ENCODE data around the gene AGAP1. TPM values are rescaled to one million over a fixed set of nuclear protein-coding genes. Genes with fewer than 3 reads are reported as not detected.

The AGAP1 gene
- total RNA-seq, 1 experiment from 2014 or later, result 18.3 TPM

DNA sequence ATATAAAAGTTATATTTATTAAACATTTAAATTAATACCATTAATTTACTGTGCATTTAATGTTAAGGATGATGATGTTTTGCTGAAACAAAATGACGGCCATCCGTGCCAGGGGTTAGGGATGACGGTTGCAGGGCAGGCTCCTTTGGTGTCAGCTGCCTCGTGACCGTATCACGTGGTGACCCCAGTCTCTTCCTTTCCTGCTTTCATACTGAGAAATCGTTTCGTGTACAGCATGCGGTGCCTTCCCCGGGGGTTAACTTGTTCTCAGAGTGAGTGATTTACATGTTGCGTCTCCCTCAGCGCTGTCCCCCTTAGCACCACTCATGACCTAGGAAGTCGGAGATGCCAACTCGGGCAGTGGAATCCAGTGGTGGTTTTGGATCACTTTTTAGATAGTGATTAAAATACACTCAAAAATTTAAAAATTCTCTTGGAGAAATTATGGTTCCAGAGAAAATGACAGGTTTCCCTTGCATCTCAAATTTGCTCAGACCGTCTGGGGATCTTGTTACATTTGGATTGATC, 383.5 kb downstream of the AGAP1 start:
- no peak for DNase-seq (ENCODE audit: extremely low read depth, low read depth)

DNA sequence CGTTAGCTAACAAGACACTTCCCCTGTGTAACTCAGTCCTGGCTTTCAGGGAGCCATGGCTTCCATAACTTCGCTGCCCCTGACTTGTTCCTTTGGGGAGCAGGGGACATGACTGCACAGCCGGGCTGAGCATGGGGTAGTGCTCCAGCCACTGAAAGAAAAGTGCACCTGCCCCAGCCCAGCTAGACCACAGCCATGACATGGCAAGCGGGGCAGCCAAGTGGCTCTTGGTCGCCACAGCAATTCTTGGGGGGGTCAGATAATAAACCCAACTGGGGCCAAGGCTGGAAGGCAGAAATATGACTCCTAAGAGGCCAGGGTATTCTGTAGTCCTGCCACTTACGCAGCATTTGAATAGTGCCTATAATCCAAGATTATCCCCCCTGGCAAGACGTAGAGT, 385.3 kb downstream of the AGAP1 start:
- no peak for DNase-seq (ENCODE audit: extremely low read depth, low read depth)

DNA sequence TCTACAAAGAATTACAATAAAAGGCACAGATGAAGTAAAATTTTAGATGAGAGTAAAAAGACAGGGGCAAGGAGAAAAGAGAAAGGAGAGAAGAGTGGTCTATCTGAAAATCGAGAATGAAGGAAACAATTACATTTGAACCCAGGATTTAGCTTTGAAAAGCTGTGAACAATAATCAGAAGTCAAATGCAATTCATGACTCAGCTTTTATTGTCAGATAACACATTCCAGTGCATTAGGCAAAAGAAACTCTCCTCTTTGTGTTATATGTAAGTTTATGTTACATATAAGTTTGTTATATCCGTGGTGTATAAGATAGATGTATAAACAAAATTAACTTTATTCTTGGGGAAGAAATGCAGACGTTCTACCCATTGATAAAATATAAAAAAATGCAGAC, 389.8 kb downstream of the AGAP1 start:
- no peak for DNase-seq (ENCODE audit: extremely low read depth, low read depth)

DNA sequence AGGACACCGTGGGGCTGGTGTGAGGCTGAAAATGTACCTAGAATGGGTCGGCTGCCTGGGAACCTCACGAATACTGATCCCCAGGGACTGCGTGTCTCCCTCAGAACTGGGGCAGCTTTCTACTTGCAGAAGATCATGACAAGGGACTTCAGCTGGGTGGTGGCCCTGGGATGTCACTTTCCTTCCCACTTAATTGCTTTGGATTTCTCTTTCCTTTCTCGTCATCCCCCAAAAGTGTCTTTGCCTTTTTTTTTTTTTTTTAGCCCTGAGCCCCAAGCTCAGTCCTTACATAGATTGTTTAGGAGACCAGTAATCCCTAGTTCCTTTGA, 395.4 kb downstream of the AGAP1 start:
- no peak for DNase-seq (ENCODE audit: extremely low read depth, low read depth)

DNA sequence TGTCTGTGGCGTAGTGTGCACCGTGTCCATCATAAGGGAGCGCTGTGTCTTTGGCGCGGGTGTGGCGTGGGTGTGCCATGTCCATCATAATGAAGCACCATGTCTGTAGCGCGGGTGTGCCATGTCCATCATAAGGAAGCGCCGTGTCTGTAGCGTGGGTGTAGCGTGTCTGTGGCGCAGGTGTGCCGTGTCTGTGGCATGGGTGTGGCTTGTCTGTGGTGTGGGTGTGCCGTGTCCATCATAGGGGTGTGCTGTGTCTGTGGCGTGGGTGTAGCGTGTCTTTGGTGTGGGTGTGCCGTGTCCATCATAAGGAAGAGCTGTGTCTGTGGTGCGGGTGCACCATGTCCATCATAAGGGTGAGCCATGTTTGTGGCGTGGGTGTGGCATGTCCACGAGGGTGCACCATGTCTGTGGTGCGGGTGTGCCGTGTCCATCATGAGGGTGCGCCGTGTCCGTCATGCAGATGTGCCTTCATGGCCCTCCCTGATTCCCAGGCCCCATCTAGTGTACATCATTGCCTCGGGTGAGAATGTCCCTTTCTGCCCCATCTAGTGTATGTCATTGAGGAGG, 399.4 kb downstream of the AGAP1 start:
- DNase-seq (ENCODE audit: extremely low read depth, low read depth), result no peak

DNA sequence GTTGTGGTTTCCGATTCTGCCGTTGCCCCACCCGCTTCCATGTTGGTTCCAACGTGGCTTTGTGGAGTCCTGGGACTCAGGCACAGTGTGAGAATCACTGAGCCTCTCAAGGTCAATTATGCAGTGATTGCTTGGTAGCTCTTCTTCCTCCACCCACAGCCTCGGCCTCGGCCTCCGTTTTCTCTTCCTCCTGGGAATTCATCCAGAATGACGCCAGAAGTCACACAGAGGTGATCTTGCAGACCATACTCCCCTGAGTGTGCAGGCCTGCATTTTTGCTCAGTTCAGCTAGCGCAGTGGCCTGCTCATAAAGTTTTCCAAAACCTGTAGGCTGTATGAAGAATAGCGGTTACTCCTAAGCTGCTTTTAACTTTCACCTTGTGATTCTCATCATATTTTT, 401.0 kb downstream of the AGAP1 start:
- DNase-seq (ENCODE audit: extremely low read depth, low read depth), result no peak

DNA sequence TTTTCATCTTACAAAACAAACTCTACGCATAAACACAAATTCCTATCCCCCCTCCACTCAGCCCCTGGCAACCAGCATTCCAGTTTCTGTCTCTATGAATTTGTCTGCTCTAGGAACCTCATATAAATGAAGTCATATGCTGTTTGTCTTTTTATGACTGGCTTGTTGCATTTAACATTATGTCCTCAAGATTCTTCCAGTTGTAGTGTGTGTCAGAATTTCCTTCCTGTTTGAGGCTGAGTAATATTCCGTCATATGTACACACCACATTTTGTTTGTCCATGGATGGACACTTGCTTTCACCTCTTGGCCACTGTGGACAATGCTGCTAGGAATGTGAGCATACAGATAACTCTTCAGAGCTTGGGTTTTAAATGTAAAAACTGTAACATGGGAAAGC, 402.2 kb downstream of the AGAP1 start:
- DNase-seq (ENCODE audit: extremely low read depth, low read depth), result no peak

DNA sequence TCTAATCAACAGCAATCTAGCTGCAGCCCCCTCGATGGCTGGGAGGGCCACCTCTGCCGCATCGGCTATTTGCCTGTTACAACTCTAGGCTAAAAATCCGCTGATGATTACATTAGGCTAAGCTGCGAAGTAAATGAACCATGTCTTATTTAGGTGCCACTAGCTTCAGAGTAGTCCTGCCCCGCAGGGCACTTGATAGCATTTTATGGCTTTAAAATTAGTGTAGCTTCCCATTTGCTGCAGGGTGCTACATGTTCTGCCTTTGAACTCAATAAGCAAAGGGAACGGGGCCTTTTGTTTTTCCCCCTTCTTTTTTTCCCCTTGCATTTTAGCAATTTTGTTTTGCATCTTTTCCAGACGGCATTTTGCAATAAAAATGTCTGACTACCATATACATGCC, 404.1 kb downstream of the AGAP1 start:
- no peak for DNase-seq (ENCODE audit: extremely low read depth, low read depth)

DNA sequence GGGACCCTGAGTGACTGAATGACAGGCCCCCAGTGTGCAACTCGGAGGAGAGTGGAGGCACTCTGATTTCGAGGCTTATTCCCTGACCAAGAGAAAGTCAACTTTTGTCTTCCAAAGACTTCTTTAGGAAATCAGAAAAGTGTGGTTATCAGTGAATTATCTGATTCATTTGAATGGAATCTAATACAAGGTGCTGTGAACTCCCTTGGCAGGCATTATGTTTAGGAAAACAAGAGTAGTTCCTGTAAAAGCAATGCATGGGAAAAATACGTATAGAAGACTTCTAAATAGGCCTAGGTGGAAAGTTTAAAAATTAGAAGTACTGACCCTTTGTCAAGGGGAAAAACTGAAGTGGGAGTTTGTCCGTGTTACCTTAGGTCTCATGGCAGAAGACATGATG, 404.9 kb downstream of the AGAP1 start:
- no peak for DNase-seq (ENCODE audit: extremely low read depth, low read depth)

DNA sequence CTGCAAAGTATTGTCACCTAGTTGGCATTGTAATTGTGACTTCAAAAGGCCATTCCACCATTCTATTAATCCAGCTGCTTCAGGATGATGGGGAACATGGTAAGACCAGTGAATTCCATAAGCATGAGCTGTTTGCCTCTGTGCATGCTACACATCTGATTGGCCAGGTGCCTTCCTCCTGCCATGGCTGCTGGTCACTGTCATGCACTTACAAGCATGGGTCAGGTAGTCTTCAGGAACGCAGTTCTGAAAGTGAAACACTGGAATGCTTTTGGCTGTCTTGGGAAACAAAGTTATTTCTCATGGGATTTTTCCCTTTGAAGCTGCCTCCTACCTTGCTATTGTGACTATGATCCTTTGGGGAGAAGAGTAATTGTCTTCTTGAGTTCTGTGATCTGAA, 406.8 kb downstream of the AGAP1 start:
- no peak for DNase-seq (ENCODE audit: extremely low read depth, low read depth)

DNA sequence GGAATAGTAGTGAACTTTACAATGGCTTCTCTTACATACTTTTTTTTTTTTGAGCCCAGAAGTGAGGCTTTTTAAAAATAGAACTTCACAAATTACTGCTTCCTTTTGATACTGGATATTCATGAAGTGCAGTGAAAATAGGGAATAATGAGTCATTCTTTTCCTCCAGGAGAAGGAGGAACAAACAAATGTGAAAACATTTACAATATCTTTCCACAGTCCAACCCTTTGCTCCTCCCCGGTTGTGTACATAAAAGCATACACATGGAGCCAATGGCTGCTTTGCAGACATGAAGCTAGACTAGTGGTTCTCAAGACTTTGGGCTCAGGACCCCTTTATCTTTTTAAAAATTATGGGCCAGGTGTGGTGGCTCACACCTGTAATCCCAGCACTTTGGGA, 407.4 kb downstream of the AGAP1 start:
- DNase-seq (ENCODE audit: extremely low read depth, low read depth), result no peak

DNA sequence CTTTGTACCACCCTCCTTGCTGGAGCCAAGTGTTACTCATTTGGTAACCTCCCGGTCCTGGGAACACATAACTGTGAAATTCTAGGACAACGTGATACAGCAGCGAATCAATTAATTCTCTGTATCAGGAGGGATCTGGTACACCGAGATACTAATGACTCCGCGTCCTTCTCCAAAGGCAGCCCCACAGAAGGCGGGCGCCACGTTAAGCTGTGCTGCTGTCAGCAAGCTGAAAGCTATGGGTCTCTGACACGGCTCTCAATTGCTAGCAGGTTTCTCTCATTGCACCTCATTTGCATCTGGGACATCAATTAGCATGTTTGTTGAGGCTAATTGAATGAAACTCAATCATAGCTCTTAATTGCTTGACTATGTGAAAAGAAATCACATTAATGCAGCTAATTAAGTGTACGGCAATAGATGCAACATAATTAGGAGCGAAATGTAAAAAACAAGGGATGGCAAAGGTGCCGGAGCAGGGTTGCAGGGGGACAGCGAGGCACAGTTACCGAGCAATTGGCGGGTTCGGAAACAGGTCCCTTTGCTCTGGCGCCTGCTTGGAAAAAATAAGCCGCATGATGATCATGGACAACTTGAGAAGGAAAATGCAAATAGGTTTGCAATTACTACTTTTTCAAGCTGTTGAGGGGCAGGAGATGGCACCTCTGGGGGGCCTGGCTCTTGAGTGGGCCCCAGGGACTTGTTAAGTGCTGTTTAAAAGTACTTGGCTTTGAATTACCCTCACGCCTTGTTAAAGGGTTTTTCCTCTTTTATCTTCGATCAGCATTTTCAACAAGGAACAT, 410.1 kb downstream of the AGAP1 start:
- DNase-seq (ENCODE audit: extremely low read depth, low read depth), result no peak

DNA sequence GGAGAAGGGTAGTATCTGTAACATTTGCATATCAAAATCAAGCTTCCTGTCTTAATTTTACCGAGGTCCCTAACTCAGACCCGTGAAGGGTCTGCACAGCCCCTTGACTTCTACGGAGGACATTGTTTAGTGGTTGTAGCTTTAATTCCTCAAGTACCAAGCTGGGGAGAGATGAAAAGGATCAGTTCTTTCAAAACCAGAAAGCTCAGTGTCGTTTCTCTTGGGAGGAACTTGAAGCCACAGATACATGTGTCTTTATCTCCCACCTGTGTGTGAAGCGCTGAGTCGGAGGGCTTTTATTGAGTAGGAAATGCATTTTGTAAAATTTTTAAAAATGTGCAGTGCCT, 410.7 kb downstream of the AGAP1 start:
- no peak for DNase-seq (ENCODE audit: extremely low read depth, low read depth)

DNA sequence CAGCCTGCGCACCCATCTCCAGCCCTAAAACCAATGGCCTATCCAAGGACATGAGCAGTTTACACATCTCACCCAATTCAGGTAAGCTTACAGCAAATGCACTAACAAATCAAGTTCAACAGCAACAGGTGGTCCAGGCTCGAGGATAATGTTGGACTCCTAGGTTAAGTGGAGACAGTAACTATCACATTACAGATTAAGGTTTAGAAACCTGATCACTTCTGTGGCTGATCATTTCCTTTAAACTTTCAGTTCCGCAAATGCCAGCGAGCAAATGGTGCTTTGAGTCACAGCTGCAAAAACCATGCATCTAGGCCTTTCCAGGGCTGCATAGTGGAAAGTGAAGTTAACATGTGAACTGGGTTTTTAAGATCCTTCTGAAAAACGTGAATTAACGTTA, 415.0 kb downstream of the AGAP1 start:
- no peak for DNase-seq (ENCODE audit: extremely low read depth, low read depth)

DNA sequence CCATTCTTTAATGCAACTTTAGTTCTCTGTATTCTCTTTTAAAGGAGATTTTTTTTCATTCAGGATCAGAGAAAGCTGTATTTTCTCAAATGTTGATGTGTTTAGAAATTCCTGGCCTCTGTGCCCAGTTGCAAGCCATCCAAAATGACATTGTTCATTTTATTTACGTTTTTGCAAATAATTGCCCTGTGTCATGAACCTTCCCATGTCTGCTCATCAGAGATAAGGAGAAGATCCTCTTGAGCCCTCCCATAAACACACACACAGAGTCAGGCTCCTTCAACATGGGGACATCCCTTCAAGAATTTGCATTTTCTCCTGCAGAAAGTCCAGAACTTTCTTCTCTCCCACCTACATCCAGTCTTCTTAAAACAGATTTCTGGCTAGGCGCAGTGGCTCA, 415.5 kb downstream of the AGAP1 start:
- DNase-seq (ENCODE audit: extremely low read depth, low read depth), result no peak

DNA sequence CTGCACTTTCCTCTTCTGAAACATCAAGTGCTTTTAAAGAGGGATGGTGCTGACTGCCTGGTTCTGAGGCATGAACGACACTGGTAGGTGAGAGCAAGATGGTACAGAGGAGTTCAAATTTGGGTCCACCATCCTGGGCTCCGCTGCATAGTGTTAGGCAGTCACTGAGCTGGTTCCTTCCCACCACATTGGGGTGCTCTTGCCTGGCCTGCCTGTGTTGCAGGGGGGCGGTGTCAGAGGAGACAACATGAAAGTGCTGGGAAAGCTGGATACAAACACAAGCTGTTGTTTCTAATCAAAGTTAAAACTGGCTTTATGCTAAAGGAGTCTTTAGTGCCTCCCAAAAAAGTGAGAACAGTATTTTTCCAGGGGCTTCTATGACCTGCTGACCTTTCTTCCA, 416.2 kb downstream of the AGAP1 start:
- DNase-seq (ENCODE audit: extremely low read depth, low read depth), result no peak

DNA sequence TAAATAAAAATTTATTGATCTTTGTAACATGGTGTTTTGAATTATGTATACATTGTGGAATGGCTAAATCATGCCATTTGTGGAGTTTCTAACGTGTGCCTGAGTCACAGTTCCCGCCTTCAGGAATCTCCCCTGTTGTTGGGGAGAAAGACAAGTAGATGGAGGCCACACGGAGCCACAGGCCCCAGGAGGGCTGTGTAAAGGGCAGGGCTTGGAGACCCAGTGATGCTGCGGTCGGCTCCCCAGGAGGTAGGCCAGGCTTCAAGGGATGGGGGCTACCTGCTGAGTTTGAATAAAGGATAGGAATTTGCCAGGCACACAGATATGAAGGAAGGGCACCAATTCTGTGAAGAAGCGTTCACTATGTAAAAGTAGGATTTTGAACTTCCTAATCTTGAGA, 417.3 kb downstream of the AGAP1 start:
- no peak for DNase-seq (ENCODE audit: extremely low read depth, low read depth)

DNA sequence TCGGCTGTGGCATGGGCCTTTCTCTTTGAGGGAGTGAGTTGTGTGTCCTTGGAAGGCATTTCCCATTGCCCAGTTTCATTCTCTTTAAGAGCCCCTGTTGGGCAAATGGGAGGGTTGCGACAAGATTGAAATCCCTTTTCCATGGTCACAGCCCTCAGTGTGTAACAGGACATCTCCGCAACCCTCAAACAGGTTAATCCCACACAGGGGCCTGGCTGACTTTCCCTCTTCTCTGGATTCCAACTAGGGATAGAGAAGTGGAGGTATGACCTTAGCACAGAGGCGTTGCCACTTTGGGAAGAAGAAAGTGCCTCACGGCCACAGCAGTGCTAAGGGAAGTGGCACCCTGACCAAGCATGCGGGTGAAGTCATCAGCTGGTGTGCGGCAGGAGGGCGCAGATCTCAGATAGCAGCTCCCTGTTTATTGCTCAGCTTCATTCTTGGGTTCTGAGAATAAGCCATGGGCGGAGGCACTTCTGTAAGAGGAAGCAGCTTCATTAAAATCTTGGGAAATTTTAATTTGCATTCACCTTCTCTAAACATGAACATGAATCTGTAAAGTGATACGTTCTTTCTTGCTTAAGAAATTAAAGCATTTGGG, 417.9 kb downstream of the AGAP1 start:
- no peak for DNase-seq (ENCODE audit: extremely low read depth, low read depth)

DNA sequence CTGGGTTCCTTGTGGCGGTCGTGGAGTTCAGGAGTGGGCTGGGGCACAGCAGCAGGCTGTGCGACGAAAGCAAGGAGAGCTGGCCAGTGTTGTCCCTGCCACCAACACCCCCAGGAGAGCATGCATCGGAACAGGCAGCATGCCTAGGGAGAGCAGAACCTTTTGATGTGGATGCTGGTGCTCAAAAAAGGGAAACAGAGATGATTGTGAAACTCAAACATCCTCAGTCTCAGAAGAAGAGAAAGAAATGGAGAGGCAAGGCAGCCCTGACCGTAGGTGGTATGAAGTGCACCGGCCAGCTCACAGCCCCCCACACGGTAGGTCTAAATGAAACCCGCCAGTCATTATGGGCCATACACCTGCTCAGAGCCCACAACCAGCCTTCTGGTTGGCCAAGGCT, 420.9 kb downstream of the AGAP1 start:
- DNase-seq (ENCODE audit: extremely low read depth, low read depth), result no peak

DNA sequence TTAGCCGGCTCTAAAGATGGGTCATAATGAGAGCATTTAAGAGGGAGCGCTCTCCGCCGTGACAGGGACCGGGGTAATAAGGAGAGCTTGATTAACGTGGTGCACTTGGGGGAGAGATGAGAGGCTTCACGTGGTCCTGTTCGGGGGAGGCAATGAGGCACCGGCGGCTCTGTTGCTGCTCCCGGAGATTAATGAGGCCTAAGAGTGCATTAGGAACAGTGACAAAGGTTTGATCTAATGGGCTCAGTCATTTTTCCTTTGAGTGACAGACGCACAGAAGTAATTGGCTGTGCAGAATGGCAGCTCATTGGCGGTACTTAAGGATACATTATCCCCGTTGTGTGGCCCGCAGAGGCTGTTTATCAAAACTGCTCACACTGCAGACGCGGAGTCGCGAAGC, 423.7 kb downstream of the AGAP1 start:
- DNase-seq (ENCODE audit: extremely low read depth, low read depth), result no peak

DNA sequence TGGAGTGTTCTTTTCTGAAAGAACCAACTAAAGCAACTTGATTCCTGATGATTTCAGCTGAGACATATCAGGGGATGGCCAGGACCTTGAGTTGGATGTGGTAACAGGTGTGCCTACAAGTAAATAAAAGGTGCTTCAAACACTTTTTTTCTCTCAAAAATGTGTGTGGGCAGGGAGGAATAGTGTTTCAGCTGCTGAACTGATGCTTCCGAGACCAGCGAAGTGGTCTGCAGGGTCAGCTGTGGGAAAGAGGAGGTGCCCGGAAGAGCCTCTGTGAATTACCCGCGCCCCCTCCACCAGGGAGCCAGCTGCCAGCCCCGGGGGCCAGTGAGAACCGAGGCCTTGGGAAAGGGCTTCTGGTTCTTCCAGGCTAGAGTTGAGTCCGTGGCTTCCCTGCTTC, 425.0 kb downstream of the AGAP1 start:
- no peak for DNase-seq (ENCODE audit: extremely low read depth, low read depth)

DNA sequence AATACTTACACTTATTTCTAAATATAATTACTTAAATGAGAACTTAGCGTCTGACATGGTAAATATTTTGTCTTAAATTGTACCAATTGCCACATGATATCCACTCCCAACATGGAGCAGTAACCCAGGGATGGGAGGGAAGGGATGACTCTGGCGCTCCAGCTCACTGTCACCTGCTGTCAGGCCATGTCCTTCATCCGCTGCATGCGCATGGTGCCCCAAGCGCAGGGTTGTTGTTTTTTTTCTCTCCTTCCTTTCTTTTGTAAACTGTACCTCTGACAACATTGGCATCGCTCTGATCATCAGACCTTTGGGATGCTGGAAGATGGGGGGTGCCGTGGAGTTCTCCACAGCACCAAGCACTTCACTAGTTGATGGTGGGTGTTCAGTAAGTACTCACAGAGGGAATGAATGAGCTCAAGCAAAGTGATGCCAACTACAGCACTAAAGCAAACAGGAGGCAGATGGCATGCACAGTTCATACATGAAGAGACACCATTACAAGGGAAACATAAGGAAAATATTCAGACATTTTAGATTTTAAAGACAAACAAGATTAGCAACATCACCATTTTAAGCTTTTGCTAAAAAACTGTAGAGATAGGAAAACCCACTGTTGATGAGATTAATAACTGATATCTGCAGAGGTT, 426.5 kb downstream of the AGAP1 start:
- no peak for DNase-seq (ENCODE audit: extremely low read depth, low read depth)
